Endothelial cell of umbilical vein (primary cell): ENCODE results near the gene PFN2. TPM values are rescaled to one million over a fixed set of nuclear protein-coding genes. Genes with fewer than 3 reads are reported as not detected.

Experiments used
- BruUV-seq: library from RNA; stranded (reverse); fragments of 400-500 nt; replicated peaks from 2 replicates; lab custom pipeline; 2021; lab: Mats Ljungman, UMichigan
- CTCF ChIA-PET: fragments of 300-600, 350-600 bp; sonication (Branson Sonifier 250); formaldehyde crosslinking; loops from one replicate; lab custom pipeline; 2021; ENCODE audit warnings: antibody characterized with exemption, inconsistent platforms; lab: Charles Lee
- POLR2A ChIA-PET: fragments of 300-600, 350-600 bp; sonication (Branson Sonifier 250); formaldehyde crosslinking; loops from one replicate; lab custom pipeline; 2021; ENCODE audit warnings: antibody characterized with exemption, inconsistent platforms; lab: Charles Lee
- DNase-seq: peaks from one replicate; pipeline ENCODE4 v3.0.0-alpha.2; 2011; ENCODE audit warnings: low read depth, low spot score
- FAIRE-seq: peaks from 2 replicates; lab custom pipeline; 2011; peaks lifted over from hg19 to GRCh38; lab: Jason Lieb, UNC
- H2AFZ ChIP-seq: 2 replicates; pipeline ENCODE4 v1.6.0; 2012; ENCODE audit warnings: low read depth, low read length, control low read depth, inconsistent platforms
- H3K27ac ChIP-seq: 2 replicates; pipeline ENCODE4 v1.5.1; 2011; ENCODE audit warnings: low read depth, mild to moderate bottlenecking, control low read depth, low read length, moderate library complexity; ENCODE audit not compliant: insufficient read depth
- H3K27me3 ChIP-seq, 2 experiments: 2 replicates each; pipeline versions ENCODE4 v1.6.0 to v1.6.1; 2011; ENCODE audit warnings: low read length in 2 of 2, mixed read lengths in 1 of 2; ENCODE audit not compliant: control insufficient read depth in 2 of 2, insufficient read depth in 2 of 2
- H3K36me3 ChIP-seq, 2 experiments: 2 replicates in 1 of 2; 3 replicates in 1 of 2; pipeline ENCODE4 v1.5.1; 2011; ENCODE audit warnings: low read length in 2 of 2, mild to moderate bottlenecking in 1 of 2, moderate library complexity in 1 of 2; ENCODE audit not compliant: control insufficient read depth in 2 of 2, insufficient read depth in 2 of 2; ENCODE audit errors: extremely low read depth in 1 of 2
- H3K4me1 ChIP-seq: 3 replicates; pipeline ENCODE4 v1.5.1; 2011; ENCODE audit warnings: mild to moderate bottlenecking, low read length; ENCODE audit not compliant: control insufficient read depth, insufficient read depth; ENCODE audit errors: extremely low read depth
- H3K4me2 ChIP-seq: 2 replicates; pipeline ENCODE4 v1.6.1; 2011; ENCODE audit warnings: low read length, control low read depth, mixed read lengths; ENCODE audit not compliant: insufficient read depth
- H3K4me3 ChIP-seq, 3 experiments: fragments of 200-600 bp in 1 of 3; sonication (generic), shearing (Covaris generic) in 1 of 3; replicated peaks in 1 of 3; 2 replicates each; pipeline ENCODE4 v1.5.1; 2011 to 2016; ENCODE audit warnings: control low read depth in 3 of 3, low read length in 3 of 3, mild to moderate bottlenecking in 2 of 3, inconsistent platforms in 1 of 3, low read depth in 1 of 3, moderate library complexity in 1 of 3; ENCODE audit not compliant: insufficient read depth in 1 of 3
- H3K79me2 ChIP-seq: 2 replicates; pipeline ENCODE4 v1.6.0; 2012; ENCODE audit warnings: low read length, inconsistent platforms; ENCODE audit not compliant: control insufficient read depth, insufficient read depth
- H3K9ac ChIP-seq: replicated peaks from 2 replicates; pipeline ENCODE3; 2011; ENCODE audit warnings: low read length, control low read depth; ENCODE audit not compliant: insufficient read depth; ENCODE audit errors: extremely low read depth
- H3K9me1 ChIP-seq: replicated peaks from 3 replicates; pipeline ENCODE4 v1.6.0; 2011; ENCODE audit warnings: mild to moderate bottlenecking, low read length; ENCODE audit not compliant: control insufficient read depth, insufficient read depth; ENCODE audit errors: extremely low read depth
- H3K9me3 ChIP-seq: replicated peaks from 2 replicates; pipeline ENCODE4 v1.5.1; 2012; ENCODE audit warnings: low read length, inconsistent platforms; ENCODE audit not compliant: control insufficient read depth, insufficient read depth
- H4K20me1 ChIP-seq: replicated peaks from 2 replicates; pipeline ENCODE3; 2011; ENCODE audit warnings: mild to moderate bottlenecking, low read length; ENCODE audit not compliant: control insufficient read depth, insufficient read depth; ENCODE audit errors: extremely low read depth
- CTCF ChIP-seq, 2 donors: IDR thresholded peaks; 1 replicate in 1 of 2; 2 replicates in 1 of 2; pipeline ENCODE4 v1.5.1; 2011; ENCODE audit warnings: low read length in 2 of 2, mild to moderate bottlenecking in 2 of 2, moderate library complexity in 2 of 2, control low read depth in 1 of 2, inconsistent platforms in 1 of 2, low read depth in 1 of 2; ENCODE audit not compliant: insufficient read depth in 1 of 2; ENCODE audit errors: extremely low read depth in 1 of 2
- EZH2 ChIP-seq: IDR thresholded peaks from 2 replicates; pipeline ENCODE4 v1.6.1; 2012; ENCODE audit warnings: borderline replicate concordance, low read depth, mild to moderate bottlenecking, moderate library complexity, low read length, inconsistent platforms; ENCODE audit not compliant: severe bottlenecking
- FOS ChIP-seq: IDR thresholded peaks from 2 replicates; pipeline ENCODE4 v1.6.1; 2011; ENCODE audit warnings: mild to moderate bottlenecking, low read length, moderate library complexity, borderline replicate concordance; ENCODE audit not compliant: insufficient read depth
- GATA2 ChIP-seq: IDR thresholded peaks from 2 replicates; pipeline ENCODE4 v1.7.0; 2011; ENCODE audit warnings: low read depth, mild to moderate bottlenecking, moderate library complexity, mixed read lengths, low read length; ENCODE audit not compliant: insufficient read length, insufficient read depth
- JUN ChIP-seq: IDR thresholded peaks from 2 replicates; pipeline ENCODE4 v1.6.1; 2011; ENCODE audit warnings: borderline replicate concordance, low read depth; ENCODE audit not compliant: insufficient read length, insufficient read depth
- MAX ChIP-seq: IDR thresholded peaks from 2 replicates; pipeline ENCODE4 v1.6.1; 2011; ENCODE audit not compliant: insufficient read depth, insufficient read length
- MYC ChIP-seq: IDR thresholded peaks from one replicate; pipeline ENCODE4 v1.6.1; 2011; ENCODE audit warnings: mild to moderate bottlenecking, low read depth, low read length
- POLR2A ChIP-seq: IDR thresholded peaks from 2 replicates; pipeline ENCODE4 v1.6.1; 2012; ENCODE audit warnings: low read depth, mild to moderate bottlenecking, control low read depth, low read length
- POLR2AphosphoS5 ChIP-seq: IDR thresholded peaks from 2 replicates; pipeline ENCODE4 v1.6.1; 2012; ENCODE audit warnings: low read depth, mild to moderate bottlenecking, control low read depth, low read length, moderate library complexity; ENCODE audit not compliant: insufficient read depth
- dilution Hi-C: fragments of 300-500 bp; cut with MboI; formaldehyde crosslinking; loops from one replicate; pipeline ENCODE4 v1.15.0; 2019; ENCODE audit warnings: low sequenced_read_pairs; ENCODE audit not compliant: extremely low pct_ligation_motif_present
- intact Hi-C: fragments of 100-400 bp; cut with micrococcal nuclease; formaldehyde crosslinking; loops from one replicate; pipeline ENCODE4 v1.10.0; 2022
- polyA plus RNA-seq, 4 experiments: library from polyadenylated mRNA; depleted of rRNA in 3 of 4; stranded (reverse) in 3 of 4; unstranded in 1 of 4; fragments of >200 nt; gene quantifications; 2 replicates each; pipeline versions ENCODE4 v1.2.1 to v1.2.3, GENCODE V29; 2011 to 2012; ENCODE audit warnings: missing spikeins in 1 of 4
- total RNA-seq: library from RNA; stranded (reverse); gene quantifications from 2 replicates; pipeline ENCODE4 v1.2.3, GENCODE V29; 2021

Gene PFN2
- total and polyA plus RNA-seq, 2 donors (not counting 3 experiments of a cell fraction or from before 2014, with no cell fraction given) = 97.1 to 165 TPM

- no peaks in the 10 kb centered on the region for H3K9me1 ChIP-seq
- FAIRE-seq = no peak
- peaks cover 5 to 8% of the 10 kb centered on the region in 2 experiments for H3K27me3 ChIP-seq
- H2AFZ ChIP-seq = no peak overlapping the region
- no peak overlapping the region for H3K4me3 ChIP-seq
- intact Hi-C loops (no loop called here), dilution Hi-C loops (no loop called here)
- H4K20me1 ChIP-seq = no peaks in the 10 kb centered on the region
- no peak overlapping the region for H3K4me2 ChIP-seq
- no peak for DNase-seq
- ChIA-PET CTCF (no interaction called here), POLR2A (no interaction called here)
- no peaks in the 10 kb centered on the region for H3K36me3 ChIP-seq
- no peak overlapping the region for H3K9ac ChIP-seq
- H3K27ac ChIP-seq = no peak overlapping the region
- H3K79me2 ChIP-seq = no peaks in the 10 kb centered on the region
- no TSS peak for BruUV-seq
- no peaks in the 10 kb centered on the region for H3K9me3 ChIP-seq
- TF ChIP-seq MAX = no peak
- TF ChIP-seq GATA2 = no peak
- no peak for TF ChIP-seq MYC
- TF ChIP-seq JUN = no peak
- no peak for TF ChIP-seq CTCF (IDR thresholded peaks at IDR 0.05; ENCODE audit: extremely low read depth in 1 of 2, insufficient read depth in 1 of 2, low read depth in 1 of 2, low read length in 2 of 2)
- TF ChIP-seq POLR2A = no peak
- no peak for TF ChIP-seq EZH2
- TF ChIP-seq FOS = no peak
- no peak for TF ChIP-seq POLR2AphosphoS5
- no peaks in the 10 kb centered on the region for H3K4me1 ChIP-seq
Observed at GRCh38 chr3:149990423-149990948, 19.8 kb upstream of the PFN2 start.
